ACC112 (cell line): ENCODE measurements around the gene ST3GAL3.
"Not testable (repeated sequence)": the region's sequence is repeated elsewhere in the genome, so short reads cannot be mapped to it uniquely, and the experiment has no call there.

Source experiments
- H2AFZ ChIP-seq: fragments of 200-600 bp; sonication (generic); one replicate; pipeline ENCODE4 v1.6.0; 2017; ENCODE audit warnings: antibody characterized with exemption, low read length; ENCODE audit not compliant: unreplicated experiment
- H3K27ac ChIP-seq: fragments of 200-600 bp; sonication (generic); 2 replicates; pipeline ENCODE4 v1.5.1; 2014; ENCODE audit warnings: low read depth, mild to moderate bottlenecking, antibody characterized with exemption, low read length, moderate library complexity
- H3K27me3 ChIP-seq: fragments of 200-600 bp; sonication (generic); 2 replicates; pipeline ENCODE4 v1.6.1; 2014; ENCODE audit warnings: mild to moderate bottlenecking, antibody characterized with exemption, low read length, moderate library complexity, mixed read lengths; ENCODE audit not compliant: insufficient read depth
- H3K36me3 ChIP-seq: fragments of 200-600 bp; sonication (generic); 2 replicates; pipeline ENCODE4 v1.6.1; 2016; ENCODE audit warnings: mild to moderate bottlenecking, antibody characterized with exemption, low read length, moderate library complexity, mixed read lengths; ENCODE audit not compliant: insufficient read depth
- H3K4me1 ChIP-seq: fragments of 200-600 bp; sonication (generic); one replicate; pipeline ENCODE4 v1.6.1; 2016; ENCODE audit warnings: low read length, mixed read lengths; ENCODE audit not compliant: insufficient read depth, unreplicated experiment, control insufficient read depth
- H3K4me3 ChIP-seq: fragments of 200-600 bp; sonication (generic); 2 replicates; pipeline ENCODE4 v1.5.1; 2014; ENCODE audit warnings: mild to moderate bottlenecking, low read depth, low read length
- H3K79me2 ChIP-seq: fragments of 200-600 bp; sonication (generic); one replicate; pipeline ENCODE4 v1.6.0; 2016; ENCODE audit warnings: low read length; ENCODE audit not compliant: control insufficient read depth, unreplicated experiment, insufficient read depth

ST3GAL3 gene

DNA sequence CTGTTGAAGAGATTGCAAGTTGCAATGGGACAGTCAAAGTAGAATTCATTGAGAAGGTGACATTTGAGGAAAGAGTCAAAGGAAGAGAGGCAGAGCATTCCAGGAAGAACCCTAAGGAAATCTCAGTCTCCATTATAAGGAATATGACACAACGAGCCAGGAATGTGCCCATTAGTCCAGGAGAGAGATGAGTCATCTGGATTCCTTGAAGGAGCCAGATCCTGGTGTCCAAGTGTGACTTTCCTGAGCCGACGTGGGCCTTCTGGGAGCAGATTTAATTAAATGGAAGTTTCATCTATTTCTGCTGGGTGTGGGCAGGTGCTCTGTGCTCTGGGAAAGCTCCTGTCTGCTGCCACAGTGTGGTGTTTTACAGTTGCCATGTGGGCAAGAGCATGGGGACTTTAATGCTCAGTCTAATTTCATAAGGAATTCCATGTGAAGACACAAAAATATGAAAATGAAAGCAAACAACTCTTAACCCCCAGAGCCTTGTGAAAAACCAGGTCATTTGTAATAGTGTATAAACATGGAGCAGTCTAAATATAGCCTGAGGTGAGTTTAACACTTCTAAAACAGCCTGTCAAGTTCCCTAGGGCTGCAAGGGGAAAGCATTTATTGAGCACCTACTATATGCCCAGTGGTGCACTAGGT lies 114.8 kb downstream of the ST3GAL3 start:
- H3K27me3 ChIP-seq = no peaks in the 10 kb centered on the region
- no peaks in the 10 kb centered on the region for H3K79me2 ChIP-seq
- peak overlapping the region; percentile 10 for H3K4me3 ChIP-seq
- H3K4me1 ChIP-seq = peaks cover 24% of the 10 kb centered on the region
- H3K27ac ChIP-seq = peak overlapping the region; percentile 36; the same call in 1 of the 2 replicates
- H3K36me3 ChIP-seq = peaks cover 34% of the 10 kb centered on the region
- H2AFZ ChIP-seq = no peak overlapping the region

DNA sequence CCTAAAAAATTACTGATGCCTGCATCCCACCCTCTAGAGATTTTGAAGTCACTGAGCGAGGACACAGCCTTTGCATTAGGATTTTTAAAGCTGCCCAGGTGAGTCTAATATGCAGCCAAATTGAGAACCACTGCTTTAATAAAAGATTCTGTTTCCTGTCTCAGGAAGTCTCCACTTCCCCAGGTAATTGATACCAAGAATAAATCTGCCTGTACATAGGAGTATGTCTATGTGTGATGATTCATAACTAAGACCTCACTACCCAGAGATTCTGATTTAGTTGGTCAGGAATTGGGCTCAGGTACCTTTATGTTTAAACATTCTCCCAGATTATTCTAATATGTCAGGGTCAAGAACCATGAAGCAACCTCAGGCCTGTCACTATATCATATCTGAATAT lies 117.5 kb downstream of the ST3GAL3 start:
- Histone ChIP-seq H3K36me3 (peaks cover 16% of the 10 kb centered on the region), H3K4me1 (peaks cover 24% of the 10 kb centered on the region), H2AFZ (no peak overlapping the region), H3K4me3 (no peak overlapping the region), H3K79me2 (no peaks in the 10 kb centered on the region), H3K27ac (no peak overlapping the region), H3K27me3 (no peaks in the 10 kb centered on the region)

DNA sequence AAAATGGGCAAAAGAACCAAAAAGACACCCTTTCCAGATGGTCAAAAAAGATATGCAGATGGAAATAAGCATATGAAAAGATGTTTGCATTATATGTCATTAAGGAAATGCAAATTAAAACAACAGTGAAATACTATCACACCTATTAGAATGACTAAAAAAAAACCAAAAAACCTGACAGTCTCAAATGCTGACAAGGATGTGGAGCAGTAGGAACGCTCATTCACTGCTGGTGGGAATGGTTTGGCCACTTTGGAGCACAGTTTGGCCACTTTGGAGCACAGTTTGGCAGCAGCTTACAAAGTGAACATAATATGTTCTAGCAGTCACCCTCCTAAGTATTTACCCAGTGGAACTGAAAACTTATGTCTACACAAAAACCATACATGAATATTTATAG lies 121.2 kb downstream of the ST3GAL3 start:
- Histone ChIP-seq H3K36me3 (0 out of 2 replicates have a peak, but pooled peaks cover 11% of the 10 kb centered on the region), H3K27ac (no peak overlapping the region), H3K4me1 (peaks cover 5% of the 10 kb centered on the region), H2AFZ (no peak overlapping the region), H3K4me3 (no peak overlapping the region), H3K79me2 (no peaks in the 10 kb centered on the region), H3K27me3 (no peaks in the 10 kb centered on the region)

DNA sequence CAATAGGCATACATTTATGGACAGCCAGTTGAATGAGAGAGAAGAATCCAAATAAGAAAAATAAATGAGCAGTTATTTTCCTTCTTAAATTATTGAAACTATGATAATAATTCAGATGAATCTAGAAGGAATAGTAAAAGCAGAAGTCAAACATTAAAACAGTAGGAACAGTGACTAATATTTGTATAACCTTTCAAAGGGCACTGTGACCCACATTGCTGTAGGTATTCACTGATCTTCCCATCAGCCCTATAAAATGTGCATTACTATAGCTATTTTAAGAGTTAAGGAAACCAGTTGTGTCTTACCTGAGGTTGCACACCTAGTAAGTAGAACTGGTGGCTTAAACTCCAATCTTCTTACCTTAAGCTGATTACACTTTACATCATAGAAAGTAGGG lies 123.5 kb downstream of the ST3GAL3 start:
- H3K36me3 ChIP-seq = 0 out of 2 replicates have a peak, but pooled peaks cover 3% of the 10 kb centered on the region
- peaks cover 22% of the 10 kb centered on the region for H3K4me1 ChIP-seq
- no peak overlapping the region for H3K4me3 ChIP-seq
- H2AFZ ChIP-seq = no peak overlapping the region
- no peaks in the 10 kb centered on the region for H3K79me2 ChIP-seq
- H3K27ac ChIP-seq = no peak overlapping the region
- no peaks in the 10 kb centered on the region for H3K27me3 ChIP-seq

- peaks cover 33% of the 10 kb centered on the region for H3K4me1 ChIP-seq
- no peak overlapping the region for H2AFZ ChIP-seq
- no peak overlapping the region for H3K4me3 ChIP-seq
- H3K27me3 ChIP-seq = no peaks in the 10 kb centered on the region
- H3K36me3 ChIP-seq = 0 out of 2 replicates have a peak, but pooled peaks cover 3% of the 10 kb centered on the region
- H3K27ac ChIP-seq = no peak overlapping the region
- H3K79me2 ChIP-seq = no peaks in the 10 kb centered on the region
These were observed 124.5 kb downstream of the ST3GAL3 start for GRCh38 chr1:43831851-43832250.

DNA sequence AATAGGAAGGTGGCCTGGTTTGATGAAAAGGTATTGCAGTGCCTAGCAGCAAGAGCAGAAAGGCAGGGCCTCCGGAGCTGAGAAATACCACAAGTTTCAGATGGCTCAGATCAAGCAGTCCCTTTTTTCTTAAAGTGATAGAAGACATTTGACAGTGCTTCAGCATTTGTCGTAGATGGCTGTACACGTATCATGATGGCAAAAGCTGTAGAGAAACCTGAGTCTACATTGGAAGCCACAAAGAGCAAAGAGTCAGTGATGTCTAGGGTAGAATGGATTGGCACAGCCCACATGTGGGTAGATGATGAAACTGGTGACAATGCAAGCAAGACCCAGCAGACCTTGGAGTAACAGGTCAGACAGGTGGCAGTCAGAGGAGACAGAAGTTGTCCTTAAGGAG lies 124.9 kb downstream of the ST3GAL3 start:
- 0 out of 2 replicates have a peak, but pooled peaks cover 3% of the 10 kb centered on the region for H3K36me3 ChIP-seq
- H3K4me1 ChIP-seq = peaks cover 34% of the 10 kb centered on the region
- H3K4me3 ChIP-seq = no peak overlapping the region
- H3K27me3 ChIP-seq = no peaks in the 10 kb centered on the region
- H2AFZ ChIP-seq = no peak overlapping the region
- H3K27ac ChIP-seq = no peak overlapping the region
- H3K79me2 ChIP-seq = no peaks in the 10 kb centered on the region

- H2AFZ ChIP-seq = no peak overlapping the region
- H3K27ac ChIP-seq = no peak overlapping the region
- H3K4me1 ChIP-seq = peaks cover 34% of the 10 kb centered on the region
- H3K4me3 ChIP-seq = no peak overlapping the region
- H3K36me3 ChIP-seq = 0 out of 2 replicates have a peak, but pooled peaks cover 3% of the 10 kb centered on the region
- no peaks in the 10 kb centered on the region for H3K79me2 ChIP-seq
- H3K27me3 ChIP-seq = no peaks in the 10 kb centered on the region
These were observed 125.7 kb downstream of the ST3GAL3 start for GRCh38 chr1:43832998-43833397.

DNA sequence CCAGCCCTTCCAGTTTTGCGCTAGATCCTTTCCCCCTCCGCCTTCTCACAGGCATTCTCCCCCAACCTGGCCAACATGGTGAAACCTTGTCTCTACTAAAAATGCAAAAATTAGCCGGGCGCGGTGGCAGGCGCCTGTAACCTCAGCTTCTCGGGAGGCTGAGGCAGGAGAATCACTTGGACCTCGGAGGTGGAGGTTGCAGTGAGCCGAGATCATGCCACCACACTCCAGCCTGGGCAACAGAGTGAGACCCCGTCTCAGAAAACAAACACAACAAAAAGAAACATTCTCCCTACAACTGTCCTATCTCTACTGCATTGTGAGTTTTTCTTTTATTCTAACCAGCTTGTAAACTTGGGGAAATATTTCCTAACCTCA lies 126.6 kb downstream of the ST3GAL3 start:
- not testable (repeated sequence) for H3K79me2 ChIP-seq, H2AFZ ChIP-seq, H3K27me3 ChIP-seq, H3K4me3 ChIP-seq, H3K27ac ChIP-seq
- Histone ChIP-seq H3K4me1 (peaks cover 34% of the 10 kb centered on the region), H3K36me3 (peaks cover 11% of the 10 kb centered on the region; the same call in 1 of the 2 replicates)

- Histone ChIP-seq H2AFZ (no peak overlapping the region), H3K27ac (no peak overlapping the region; the same call in 1 of the 2 replicates), H3K4me3 (no peak overlapping the region), H3K79me2 (no peaks in the 10 kb centered on the region), H3K27me3 (no peaks in the 10 kb centered on the region), H3K36me3 (peaks cover 11% of the 10 kb centered on the region; the same call in 1 of the 2 replicates), H3K4me1 (peaks cover 34% of the 10 kb centered on the region)
These were observed 127.1 kb downstream of the ST3GAL3 start for GRCh38 chr1:43834280-43835081.

GRCh38 chr1:43835082-43836021 lies 128.0 kb downstream of the ST3GAL3 start:
- H3K27ac ChIP-seq = no peak overlapping the region
- H2AFZ ChIP-seq = no peak overlapping the region
- peaks cover 34% of the 10 kb centered on the region for H3K4me1 ChIP-seq
- no peaks in the 10 kb centered on the region for H3K27me3 ChIP-seq
- H3K79me2 ChIP-seq = no peaks in the 10 kb centered on the region
- peak overlapping the region; percentile 6; the same call in 1 of the 2 replicates for H3K4me3 ChIP-seq
- peaks cover 11% of the 10 kb centered on the region; the same call in 1 of the 2 replicates for H3K36me3 ChIP-seq
